HG03196 (cell line): ENCODE measurements around the gene GALR3.

ENCODE experiments used
- ATAC-seq: cut with Tn5 transposase; IDR thresholded peaks from one replicate; pipeline ENCODE4 v1.9.1; 2021; ENCODE audit not compliant: unreplicated experiment

GALR3 gene

GRCh38 chr22:37865510-37865909, 42.3 kb downstream of the GALR3 start:
- no peak for ATAC-seq

- ATAC-seq, result no peak
These were observed 47.1 kb downstream of the GALR3 start for GRCh38 chr22:37870273-37870672.
